HG03045 (cell line): ENCODE measurements around the gene IKZF2.
A peak's percentile ranks its signal among the peaks of the same experiment; 100 is the strongest.

Experiments used
- ATAC-seq: cut with Tn5 transposase; IDR thresholded peaks from one replicate; pipeline ENCODE4 v1.9.1; 2021; ENCODE audit warnings: mild to moderate bottlenecking, moderate library complexity; ENCODE audit not compliant: unreplicated experiment

IKZF2 gene

DNA sequence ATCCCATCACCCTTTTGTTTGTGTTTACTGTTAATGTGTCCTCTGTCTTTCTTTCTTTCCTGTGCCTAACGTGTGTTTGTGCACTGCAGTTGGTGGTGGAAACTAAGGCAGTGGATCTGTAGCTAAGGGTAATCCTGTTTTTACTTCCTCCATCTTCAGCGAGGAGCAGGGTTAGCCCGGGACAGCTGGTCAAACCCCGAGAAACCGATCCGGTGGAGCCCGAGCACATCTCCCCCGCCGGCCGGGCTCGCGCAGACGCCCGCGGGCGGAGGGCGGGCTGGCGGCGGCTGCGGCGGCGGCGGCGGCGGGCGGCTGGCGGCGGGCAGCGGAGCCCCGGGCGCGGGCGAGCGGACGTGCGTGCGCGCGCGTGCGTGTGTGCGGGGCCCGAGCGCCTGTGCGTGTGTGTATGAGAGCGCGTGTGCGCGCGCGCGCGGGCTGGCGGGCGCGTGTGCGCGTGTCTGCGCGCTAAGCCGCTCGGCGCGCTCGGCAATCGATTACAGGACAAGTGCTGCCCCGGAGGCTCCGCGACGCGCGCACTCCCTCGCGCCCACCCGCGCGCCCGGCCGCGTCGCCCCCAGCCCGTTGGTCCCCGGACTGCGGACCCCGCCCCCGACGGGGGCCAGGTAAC lies at the start of gene IKZF2:
TSS of gene IKZF2 (minus strand) at position 176 of the 628 bp plus-strand sequence. CDS start 2,983 bp downstream, outside the sequence.
- peak; percentile 84 for ATAC-seq

DNA sequence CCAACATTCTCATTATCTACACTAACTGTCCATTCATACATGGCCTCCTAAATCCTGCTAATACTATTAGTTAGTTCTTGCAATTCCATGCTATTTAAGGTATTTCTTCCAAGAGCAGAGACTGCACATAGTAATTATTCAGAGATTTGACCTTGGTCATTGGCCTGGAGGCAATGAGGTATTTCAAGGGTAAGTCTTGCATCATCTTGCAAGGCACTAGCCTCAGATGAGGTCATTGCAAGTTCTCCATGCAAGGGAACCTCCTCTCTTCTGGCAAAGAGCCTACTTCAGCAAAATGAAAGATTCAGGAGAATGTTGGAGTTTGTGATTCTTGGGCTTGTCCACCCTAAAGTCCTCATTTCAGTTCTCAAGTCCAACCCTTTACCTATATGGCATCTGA lies 48.5 kb upstream of the IKZF2 start:
- no peak for ATAC-seq

DNA sequence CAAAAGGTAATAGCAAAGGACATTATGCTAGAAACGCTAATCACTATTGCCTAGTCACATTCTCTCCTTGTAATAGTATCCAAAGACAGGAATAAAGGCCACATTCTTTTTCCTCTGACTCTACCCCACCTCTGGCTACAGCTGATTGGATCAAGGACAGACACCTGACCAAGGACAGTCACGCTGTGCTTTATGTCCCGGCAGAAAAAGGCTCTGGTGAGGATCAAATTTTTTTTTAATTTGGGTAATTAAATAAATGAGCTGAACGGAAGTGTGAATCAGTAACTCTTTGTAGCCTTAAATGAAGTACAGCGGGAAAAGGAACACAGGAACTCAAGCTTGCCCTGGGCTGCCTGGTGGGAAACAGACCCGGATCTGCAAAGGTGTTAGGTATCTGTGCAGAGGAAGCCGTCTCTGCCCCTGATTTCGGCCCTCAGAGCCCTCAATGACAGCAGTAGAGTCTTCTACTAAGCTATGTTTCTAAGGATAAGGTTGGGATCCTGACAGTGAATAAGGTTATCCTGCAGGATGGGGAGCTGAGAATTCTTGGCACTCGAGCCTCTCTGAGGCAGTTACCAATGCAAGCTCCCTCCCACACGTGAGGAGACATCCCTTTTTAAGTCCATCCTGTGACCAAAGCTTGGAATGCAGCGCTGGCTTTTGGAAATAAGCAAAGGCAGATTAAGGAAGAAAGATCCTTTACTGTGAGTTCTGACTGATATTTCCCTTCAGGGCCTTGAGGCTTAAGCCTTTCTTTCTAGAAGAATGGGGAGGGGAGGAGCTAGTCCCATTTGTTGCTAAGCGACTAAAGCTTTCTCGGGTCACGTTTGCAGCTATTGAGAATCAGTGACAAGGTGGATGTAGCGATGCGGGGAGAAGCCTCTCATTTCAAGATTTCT lies 37.8 kb upstream of the IKZF2 start:
- no peak for ATAC-seq

DNA sequence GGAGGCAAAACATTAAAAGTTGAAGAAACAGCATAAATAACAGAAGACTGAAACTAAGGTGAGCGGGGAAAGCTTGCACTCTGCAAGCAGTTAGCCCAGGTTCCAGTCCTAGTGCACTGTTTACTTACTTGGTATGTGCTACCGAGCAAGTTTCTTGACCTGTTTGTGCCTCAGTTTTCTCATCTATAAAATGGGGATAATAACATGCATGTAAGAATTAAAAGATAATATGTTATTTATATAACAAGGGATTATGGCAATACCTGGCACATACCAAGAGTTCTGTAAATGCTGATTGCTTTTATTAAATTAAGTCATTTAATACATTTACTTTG lies 37.1 kb upstream of the IKZF2 start:
- no peak for ATAC-seq

DNA sequence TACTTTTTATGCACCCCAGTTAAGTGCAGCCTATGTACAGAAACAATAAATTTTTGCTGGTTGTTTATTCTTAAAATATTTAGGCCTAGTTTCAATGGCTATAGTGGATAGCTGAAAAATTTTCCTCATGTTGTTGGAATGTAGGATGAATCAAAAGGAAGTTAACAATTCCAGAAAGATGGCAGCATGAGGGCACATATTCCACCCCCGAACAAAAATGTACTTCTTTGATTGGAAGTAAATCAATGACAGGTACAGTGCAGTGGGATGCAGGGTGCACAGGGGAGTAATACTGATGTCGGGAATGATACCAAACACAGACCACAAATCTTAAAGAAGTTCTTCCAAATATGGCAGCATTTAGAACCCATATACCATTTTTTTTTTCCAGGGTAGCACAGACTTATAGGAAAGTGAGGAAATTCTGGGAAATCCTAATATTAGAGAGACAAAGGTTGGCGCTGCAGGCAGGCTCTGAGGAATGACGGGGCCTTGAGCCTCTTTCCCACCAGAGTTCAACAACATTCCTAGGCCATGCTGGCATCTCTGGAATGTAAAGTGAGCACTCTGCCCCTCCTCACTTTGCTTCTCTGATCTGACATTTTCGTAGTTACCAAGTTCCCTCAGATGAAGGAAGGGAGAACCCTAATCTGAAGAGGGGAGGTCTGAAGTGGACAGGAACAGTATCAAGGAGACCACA lies 36.6 kb upstream of the IKZF2 start:
- no peak for ATAC-seq

DNA sequence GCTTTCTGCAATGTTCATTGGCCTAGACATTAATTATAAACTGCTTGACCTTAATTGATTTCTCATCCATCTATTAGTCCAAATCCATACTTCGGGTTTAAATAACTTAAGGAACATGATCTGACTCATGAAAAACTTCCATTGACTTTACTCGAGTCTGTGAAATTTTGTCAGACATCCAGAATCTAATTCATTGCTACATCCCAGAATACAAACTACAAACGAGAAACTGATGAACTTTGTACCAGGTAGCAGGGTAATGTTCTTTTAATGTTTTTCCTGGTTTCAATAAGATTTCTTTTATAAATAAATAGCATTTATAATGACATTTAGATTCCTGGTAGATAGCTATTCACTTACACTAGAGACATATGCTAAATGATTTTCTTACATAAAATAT lies 36.0 kb upstream of the IKZF2 start:
- ATAC-seq = no peak

DNA sequence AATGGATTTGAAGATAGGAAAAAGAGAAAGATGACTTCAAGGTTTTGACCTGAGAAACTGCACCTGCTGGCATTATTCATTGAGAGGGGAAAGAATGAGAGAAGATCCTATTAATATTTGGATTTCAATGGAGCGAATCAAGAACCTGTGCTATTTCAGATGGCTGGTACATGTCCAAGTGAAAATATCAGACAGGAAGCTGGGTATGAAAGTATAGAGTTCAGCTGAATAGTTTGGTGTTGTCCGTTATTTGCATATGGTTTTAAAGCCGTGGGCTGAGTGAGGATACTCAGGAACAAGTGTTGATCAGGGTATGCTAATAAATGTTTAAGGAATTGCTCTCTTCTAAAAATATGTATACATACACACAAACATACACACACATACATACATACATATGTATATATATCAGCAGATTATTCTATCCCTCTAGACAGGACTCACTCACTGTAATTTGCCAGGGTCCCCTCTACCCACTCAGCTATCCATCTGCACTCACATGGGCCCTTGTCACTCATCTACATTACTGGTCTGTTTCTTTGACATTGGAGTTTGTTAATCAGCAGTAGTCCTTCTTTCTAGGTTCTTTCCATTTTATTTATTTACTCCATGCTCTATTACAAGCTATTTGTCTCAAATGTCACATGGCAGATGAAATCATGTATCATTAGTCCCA lies 33.9 kb upstream of the IKZF2 start:
- peak; percentile 96 for ATAC-seq

DNA sequence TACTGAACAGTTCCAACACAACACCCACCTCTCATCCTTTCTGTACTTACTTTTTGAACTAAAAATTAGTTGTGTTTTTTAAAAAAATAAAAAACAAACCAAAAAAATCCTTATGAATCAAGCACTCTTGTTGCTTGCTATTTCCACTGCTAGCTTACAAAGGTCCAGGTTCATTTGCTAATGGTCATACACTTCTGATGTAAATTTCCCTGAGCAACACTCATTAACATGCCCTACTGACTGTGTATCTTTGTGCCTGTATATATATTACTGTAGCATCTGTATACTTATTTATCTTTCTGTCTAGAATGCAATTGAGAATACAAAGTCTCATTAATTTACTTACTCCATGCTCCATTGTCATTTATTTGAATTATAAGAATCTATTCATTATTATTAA lies 30.3 kb upstream of the IKZF2 start:
- no peak for ATAC-seq

DNA sequence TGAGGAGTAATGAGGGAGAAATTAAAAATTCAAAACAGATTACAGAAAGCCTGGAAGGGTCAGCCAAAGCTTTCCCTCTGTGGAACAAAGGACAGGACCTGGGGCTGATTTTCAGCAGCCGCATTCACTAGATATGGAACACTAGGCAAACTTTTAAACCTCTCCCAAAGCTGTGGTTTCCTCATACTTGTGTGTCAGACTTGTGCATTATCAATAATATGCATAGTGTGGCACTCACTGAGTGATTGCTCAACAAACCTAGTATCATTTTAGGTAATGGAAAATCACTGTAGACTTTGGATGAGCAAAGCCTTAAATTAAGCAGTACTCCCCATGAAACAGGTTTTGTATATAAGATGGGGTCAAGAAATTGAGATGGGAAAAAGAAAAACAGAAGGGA lies 26.3 kb upstream of the IKZF2 start:
- ATAC-seq = no peak

DNA sequence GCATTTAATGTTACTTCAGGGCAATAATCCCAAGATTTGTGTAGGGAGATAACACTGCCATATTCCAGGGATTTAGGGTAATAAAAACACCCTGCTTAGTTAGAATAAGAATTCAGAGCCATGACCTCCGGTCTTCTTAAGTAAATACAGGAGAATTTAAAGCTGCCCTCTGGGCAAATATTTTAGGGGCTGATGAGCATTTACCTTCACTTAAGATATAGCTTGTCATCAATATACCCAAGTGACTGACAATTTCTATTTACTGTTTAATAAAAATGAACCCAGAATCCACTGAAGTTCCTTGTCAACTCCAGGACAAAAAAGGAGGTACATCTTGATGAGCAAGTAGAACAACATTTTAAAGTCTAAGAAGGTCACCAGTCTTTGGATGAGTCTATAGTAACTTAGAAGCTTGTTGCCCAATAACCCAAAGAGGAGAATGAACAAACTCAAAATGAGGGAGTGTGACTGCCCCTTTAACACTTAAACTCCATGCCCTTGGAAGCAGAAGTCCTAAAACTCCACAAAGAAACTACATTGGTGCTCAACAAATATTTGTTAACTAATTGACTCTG lies 24.3 kb upstream of the IKZF2 start:
- ATAC-seq = no peak

DNA sequence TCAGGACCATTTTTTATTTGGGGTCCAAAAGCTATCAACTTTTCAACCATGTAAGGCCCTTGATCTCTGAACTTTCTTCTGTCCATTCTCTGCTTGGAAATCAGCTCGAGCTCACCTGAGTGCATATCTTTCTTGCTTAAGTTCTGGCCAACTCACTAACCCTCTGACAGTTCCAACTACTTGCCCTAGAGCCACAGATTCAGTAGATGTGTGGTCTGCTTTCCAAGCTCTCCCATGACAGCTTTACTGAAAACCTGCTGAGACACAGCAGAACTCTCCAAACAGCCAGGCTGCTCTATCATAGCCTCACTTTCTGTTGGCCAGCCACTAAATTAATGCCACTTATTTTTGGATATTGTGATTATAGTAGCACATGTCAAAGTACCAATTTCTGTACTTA lies 21.2 kb upstream of the IKZF2 start:
- no peak for ATAC-seq

DNA sequence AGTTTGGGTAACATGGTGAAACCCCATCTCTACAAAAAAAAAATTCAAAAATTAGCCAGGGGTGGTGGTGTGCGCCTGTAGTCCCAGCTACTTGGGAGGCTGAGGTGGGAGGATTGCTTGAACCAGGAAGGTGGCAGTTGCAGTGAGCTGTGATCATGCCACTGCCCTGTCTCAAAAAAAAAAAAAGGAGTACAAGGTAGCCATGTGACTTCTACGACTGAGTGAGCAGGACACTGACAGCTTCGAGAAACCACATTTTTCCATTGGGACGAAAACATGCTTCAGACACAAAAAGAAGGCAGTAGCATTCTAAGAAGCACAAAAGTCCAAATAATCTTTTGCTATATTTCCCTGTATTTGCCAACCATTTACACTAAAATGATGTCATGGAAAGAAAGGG lies 19.7 kb upstream of the IKZF2 start:
- ATAC-seq = no peak

DNA sequence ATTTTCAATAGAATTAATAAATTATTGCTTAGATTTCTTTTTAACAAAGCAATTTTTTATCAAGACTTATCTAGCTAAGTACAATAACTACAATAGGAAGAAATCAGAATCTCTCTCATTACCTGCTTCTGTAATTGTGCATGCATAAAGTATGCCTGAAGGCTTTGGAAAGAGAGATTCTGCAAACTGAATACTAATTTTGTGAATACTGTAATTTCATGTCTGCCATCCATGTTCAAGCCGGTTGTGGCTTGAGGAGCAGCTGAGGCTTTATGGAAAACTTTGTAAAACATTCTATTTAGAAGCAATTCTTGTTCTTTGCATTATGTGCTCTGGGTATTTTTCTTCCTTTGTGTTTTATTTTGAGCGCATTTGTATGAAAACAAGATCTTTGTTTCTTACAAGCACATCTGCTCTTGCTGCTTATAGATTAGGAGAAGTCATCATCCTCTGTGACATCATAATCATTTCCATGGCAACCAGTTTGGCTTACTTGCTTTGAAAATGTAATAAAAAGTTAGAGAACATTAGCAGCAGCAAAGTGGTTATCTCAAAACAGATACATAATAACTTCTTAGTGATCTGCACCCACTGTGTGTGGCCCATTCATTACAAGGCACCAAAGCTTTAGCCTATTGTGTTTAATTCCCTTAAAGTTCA lies 16.0 kb upstream of the IKZF2 start:
- no peak for ATAC-seq

DNA sequence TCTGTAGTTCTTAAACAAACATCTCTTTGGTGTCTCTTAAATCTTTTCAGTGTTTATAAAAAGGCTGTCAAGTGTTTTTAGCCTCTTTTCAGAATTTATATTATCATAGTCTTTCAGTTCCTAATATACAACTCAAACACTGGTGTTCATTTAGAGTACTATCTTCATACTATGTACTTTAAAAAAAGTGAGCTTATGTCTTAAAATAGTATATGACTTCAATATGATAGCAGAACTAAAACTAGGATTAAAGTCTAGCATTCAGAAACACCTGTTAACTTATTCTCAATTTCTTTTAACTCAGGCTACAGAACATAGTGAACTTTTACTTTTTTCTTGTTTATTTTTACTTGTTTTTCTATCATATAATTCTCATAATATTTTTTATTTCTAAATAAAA lies 14.7 kb upstream of the IKZF2 start:
- ATAC-seq = peak; percentile 95

DNA sequence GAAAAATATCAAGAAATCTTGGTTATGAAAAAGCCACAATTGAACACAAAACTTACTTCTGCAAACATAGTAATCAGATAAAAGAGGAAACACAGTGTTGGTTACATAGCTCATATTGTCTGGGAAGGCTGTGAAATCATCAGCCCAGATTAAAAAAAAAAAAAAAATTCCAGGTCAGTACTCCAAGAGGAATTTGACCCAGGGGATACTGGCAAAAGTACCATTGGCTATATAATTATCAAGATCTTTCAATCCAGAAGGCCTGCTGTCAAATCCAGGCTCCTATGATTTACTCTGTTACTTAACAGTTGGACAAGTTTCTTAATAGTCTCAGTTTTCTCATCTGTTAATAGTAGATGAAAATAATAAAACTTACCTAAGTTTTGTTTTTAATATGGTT lies 12.9 kb upstream of the IKZF2 start:
- ATAC-seq = no peak

DNA sequence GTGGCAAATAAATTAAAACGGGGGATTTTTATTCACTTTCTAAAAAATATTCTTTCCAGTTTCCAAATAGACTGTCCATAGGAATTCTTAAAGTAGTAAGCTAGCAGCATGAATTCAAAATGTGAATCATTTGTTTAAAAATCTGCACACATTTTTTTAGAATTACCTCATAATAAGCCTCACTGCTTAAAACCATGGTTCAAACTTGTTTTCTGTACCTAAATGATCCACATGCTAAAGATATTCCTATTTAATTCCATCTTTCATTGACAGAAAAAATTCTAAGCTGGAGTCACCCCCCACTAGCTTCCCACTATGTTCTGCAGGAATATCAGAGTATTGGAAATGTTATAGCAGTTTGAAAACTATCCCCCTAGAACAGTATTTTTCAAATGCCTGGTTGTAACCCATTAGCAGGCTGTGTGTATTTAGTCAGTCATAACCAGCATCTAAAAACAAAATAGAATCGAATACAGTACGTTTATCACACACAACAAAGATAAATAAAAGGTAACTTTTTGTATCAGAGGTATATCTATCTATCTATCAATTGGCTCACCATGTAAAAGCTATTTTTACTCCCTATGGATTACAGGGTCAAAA lies 11.2 kb upstream of the IKZF2 start:
- no peak for ATAC-seq

DNA sequence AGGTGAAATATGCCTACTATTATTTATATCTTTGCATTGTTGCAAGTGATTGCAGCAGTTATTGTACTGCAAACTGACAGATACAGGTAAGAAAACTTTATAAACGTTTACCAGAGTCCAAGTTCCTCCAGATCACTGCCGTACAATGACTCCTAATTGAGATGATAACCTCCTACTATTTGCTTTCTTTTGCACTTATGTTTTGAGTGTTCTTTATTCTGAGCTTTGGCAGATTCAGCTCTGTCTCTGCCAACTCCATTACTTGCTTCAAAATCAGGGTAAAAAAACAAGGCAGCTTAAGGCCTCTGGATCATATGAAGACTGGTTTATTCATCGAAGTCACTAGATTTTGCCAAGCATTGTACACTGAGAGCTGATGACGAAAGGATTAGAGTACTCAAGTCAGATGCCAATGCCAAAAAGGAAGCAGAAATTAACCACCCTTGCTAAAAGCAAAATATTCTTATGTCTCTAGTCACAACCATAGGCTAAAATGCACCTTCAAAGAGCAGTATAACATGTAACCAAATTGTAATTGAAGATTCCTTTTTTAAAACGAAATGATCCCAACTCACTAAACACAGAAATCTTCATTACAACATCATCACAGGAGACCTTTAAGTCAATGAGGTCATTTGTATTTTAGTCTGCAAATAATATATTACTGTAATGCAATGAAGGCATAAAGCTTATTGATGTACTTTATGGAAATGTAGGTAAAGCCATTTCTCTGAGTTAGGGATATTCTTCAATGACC lies 10.5 kb upstream of the IKZF2 start:
- no peak for ATAC-seq

DNA sequence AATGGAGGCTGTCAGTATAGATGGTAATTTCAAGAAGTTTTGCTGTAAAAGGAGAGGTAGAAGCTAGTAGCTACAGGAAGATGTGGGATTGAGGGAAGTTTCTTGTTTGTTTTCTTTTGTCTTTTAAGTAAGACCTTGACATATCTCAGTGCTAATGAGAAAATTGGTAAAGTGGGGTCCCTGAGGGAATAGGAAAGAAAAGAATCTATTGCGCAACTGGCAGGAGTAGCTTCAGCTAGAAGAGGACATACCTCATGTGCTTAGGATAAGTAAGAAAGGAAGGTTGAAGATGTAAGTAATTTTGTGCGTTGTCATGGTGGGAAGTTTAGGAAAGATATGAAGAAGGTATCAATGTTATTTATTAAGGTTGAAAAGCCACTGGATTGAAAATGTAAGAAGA lies 8.4 kb upstream of the IKZF2 start:
- ATAC-seq = no peak

DNA sequence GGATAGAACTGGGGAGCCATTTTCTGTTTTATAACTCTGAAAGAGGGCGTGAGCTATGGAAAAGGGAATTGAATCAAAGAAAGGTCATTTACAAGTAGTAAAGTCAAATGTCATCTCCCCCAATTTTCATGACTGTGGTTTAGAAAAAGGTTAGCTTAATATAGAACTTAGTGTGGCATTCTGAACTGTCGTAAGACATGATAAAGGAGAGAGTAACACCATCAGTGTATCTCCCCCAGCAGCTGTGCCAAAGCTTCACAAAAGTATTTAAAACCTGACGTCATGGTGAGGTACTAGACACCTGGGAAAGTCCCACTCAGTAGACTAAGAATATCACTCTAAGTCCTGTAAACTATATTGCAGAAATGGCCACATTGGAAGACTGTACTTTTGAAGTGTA lies 5.8 kb upstream of the IKZF2 start:
- ATAC-seq = peak; percentile 86
